Dedifferentiated amniotic fluid mesenchymal stem cell (primary cell): ENCODE measurements around the gene FBP1.
"Not testable (repeated sequence)": the region's sequence is repeated elsewhere in the genome, so short reads cannot be mapped to it uniquely, and the experiment has no call there.

ENCODE experiments used
- DNase-seq: peaks from one replicate; pipeline ENCODE4 v3.0.0-alpha.2; 2016; ENCODE audit errors: extremely low spot score

FBP1 gene

DNA sequence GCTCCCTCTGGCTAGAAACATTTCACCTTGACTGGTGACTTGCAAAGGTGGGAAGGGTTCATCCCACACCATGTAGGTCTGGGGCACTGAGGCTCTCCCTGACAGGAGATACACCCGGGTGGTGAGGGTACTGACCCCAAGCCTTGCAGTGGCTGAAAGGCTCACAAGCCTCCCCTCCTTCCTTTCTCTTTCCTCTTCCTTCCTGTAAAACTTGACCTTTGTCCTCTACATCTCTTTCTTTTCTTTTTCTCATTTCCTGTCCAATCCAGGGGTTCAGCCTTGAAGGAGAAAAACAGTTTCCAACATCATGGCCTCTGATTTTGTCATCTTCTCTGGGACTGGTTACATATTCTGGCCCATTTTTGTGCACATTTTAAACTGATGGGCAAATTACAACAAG is 62.3 kb downstream of the FBP1 start:
- DNase-seq, result no peak

DNA sequence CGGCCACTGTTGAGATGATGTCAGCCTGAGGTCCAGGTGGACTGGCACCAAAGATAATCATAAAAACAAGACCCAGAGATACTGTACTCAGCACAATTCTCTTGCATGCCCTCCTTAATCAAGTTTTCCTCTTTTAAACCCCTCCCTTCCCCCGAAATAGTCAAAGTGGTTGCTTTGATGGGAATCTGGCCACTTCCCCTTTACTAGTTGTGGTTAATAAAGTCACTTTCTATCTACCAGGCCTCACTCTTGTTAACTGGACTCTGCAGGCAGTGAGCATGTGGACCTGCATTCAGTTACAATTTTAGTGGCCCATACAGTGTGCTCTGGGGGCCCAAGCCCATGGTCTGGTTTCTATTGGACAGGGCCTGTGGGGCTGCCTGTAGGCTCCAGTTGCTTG is 63.2 kb downstream of the FBP1 start:
- no peak for DNase-seq

- no peak for DNase-seq
These were observed 70.2 kb downstream of the FBP1 start for GRCh38 chr9:94568972-94569712.

- DNase-seq, result no peak
These were observed 70.9 kb downstream of the FBP1 start for GRCh38 chr9:94568250-94568889.

- no peak for DNase-seq
These were observed 72.0 kb downstream of the FBP1 start for GRCh38 chr9:94567271-94567670.

- no peak for DNase-seq
These were observed 72.8 kb downstream of the FBP1 start for GRCh38 chr9:94566550-94566949.

DNA sequence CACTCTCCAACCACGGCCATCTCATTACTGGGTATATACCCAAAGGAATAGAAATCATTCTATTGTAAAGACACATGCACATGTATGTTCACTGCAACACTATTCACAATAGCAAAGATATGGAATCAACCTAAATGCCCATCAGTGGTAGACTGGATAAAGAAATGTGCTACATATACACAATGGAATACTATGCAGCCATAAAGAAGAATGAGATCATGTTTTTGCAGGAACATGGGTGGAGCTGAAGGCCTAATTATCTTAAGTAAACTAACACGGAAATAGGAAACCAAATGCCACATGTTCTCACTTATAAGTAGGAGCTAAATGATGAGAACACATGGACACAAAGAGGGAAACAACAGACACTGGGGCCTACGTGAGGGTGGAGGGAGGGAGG is 75.0 kb downstream of the FBP1 start:
- not testable (repeated sequence) for DNase-seq

GRCh38 chr9:94563548-94563947 is 75.8 kb downstream of the FBP1 start:
- no peak for DNase-seq

- DNase-seq, result no peak
These were observed 79.1 kb downstream of the FBP1 start for GRCh38 chr9:94560237-94560636.

GRCh38 chr9:94557376-94557775 is 81.9 kb downstream of the FBP1 start:
- no peak for DNase-seq

- no peak for DNase-seq
These were observed 84.6 kb downstream of the FBP1 start, which contains the start of gene PCAT7 for GRCh38 chr9:94554439-94555331. Gene PCAT7, plus strand, starts transcription at chr9:94555083.

- DNase-seq, result no peak
These were observed 85.3 kb downstream of the FBP1 start for GRCh38 chr9:94554078-94554438.
